ENCODE measurements around the gene MIX23.

DNA sequence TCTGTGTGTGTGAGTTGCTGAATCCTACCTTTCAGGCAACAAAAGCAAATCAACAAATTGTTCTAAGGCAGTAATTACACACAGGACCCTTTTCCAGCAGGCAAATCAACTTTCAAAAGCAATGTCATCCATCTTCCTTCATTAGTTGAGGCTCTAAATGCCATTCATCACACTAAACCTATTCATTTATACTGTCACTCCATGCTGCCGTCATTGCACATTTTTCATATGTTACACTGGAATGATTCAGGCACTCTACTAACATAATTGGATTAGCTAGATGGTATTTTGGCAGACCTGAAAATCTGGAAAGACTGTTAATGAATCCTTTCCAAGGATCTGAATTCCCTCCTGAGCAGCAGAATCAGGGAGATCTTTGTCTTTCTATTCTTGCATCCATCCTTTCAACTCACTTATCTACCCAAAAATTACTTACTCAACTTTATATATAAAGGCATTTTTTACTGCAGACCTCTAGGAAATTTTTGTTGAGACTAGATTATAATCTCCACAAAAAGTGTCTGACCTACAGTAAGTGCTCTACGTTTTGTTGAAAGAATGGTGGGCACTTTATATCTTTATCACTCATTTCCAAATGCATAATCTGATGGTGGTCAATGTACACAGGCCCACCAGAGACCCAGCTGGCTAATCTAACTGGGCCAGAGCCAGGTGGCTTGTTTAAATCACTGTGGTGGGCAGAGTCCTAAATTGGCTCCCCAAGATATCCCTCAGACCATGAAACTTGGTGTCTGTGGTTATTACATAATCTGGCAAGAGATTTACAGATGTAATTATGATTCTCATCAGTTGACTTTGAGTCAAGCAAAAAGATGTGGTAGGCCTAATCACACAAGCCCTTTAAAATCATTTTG, 25.0 kb downstream of the MIX23 start:
- TF ChIP-seq POLR2A (IDR thresholded peaks at IDR 0.05), result no peak
- TF ChIP-seq, protein P1, sequence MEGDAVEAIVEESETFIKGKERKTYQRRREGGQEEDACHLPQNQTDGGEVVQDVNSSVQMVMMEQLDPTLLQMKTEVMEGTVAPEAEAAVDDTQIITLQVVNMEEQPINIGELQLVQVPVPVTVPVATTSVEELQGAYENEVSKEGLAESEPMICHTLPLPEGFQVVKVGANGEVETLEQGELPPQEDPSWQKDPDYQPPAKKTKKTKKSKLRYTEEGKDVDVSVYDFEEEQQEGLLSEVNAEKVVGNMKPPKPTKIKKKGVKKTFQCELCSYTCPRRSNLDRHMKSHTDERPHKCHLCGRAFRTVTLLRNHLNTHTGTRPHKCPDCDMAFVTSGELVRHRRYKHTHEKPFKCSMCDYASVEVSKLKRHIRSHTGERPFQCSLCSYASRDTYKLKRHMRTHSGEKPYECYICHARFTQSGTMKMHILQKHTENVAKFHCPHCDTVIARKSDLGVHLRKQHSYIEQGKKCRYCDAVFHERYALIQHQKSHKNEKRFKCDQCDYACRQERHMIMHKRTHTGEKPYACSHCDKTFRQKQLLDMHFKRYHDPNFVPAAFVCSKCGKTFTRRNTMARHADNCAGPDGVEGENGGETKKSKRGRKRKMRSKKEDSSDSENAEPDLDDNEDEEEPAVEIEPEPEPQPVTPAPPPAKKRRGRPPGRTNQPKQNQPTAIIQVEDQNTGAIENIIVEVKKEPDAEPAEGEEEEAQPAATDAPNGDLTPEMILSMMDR (IDR thresholded peaks at IDR 0.05), result no peak

Data from thyroid gland (tissue), 4 donors.